H9 (cell line): ENCODE results near the gene AP3S1. TPM values are rescaled to one million over a fixed set of nuclear protein-coding genes. Genes with fewer than 3 reads are reported as not detected.
"Not testable (repeated sequence)": the region's sequence is repeated elsewhere in the genome, so short reads cannot be mapped to it uniquely, and the experiment has no call there.

Experiments used
- DNase-seq: peaks from one replicate; pipeline ENCODE4 v3.0.0-alpha.2; 2017
- H2AFZ ChIP-seq: one replicate; pipeline ENCODE4 v1.6.1; 2013; ENCODE audit warnings: mild to moderate bottlenecking, low read length, control low read depth, moderate library complexity
- H2AK5ac ChIP-seq: 2 replicates; pipeline ENCODE4 v1.6.1; 2013; ENCODE audit warnings: low read length, control low read depth, mixed read lengths; ENCODE audit not compliant: insufficient read length
- H2BK120ac ChIP-seq: one replicate; pipeline ENCODE4 v1.6.1; 2013; ENCODE audit warnings: low read depth, mild to moderate bottlenecking, low read length, control low read depth, inconsistent platforms; ENCODE audit not compliant: poor library complexity, severe bottlenecking
- H2BK12ac ChIP-seq: 2 replicates; pipeline ENCODE4 v1.6.1; 2013; ENCODE audit warnings: low read length, control low read depth, mixed read lengths, low read depth; ENCODE audit not compliant: insufficient read length
- H2BK15ac ChIP-seq: 2 replicates; pipeline ENCODE4 v1.6.1; 2013; ENCODE audit warnings: low read depth, low read length, control low read depth
- H2BK20ac ChIP-seq: one replicate; pipeline ENCODE4 v1.6.1; 2013; ENCODE audit warnings: low read depth, mild to moderate bottlenecking, low read length, control low read depth, inconsistent platforms; ENCODE audit not compliant: poor library complexity, severe bottlenecking
- H2BK5ac ChIP-seq: 2 replicates; pipeline ENCODE4 v1.6.1; 2013; ENCODE audit warnings: low read length, control low read depth, mixed read lengths; ENCODE audit not compliant: insufficient read length
- H3K14ac ChIP-seq: 2 replicates; pipeline ENCODE4 v1.6.1; 2013; ENCODE audit warnings: low read length, control low read depth; ENCODE audit not compliant: insufficient read depth
- H3K18ac ChIP-seq: 2 replicates; pipeline ENCODE4 v1.6.1; 2013; ENCODE audit warnings: low read depth, mild to moderate bottlenecking, mixed read lengths, low read length, control low read depth; ENCODE audit not compliant: insufficient read length
- H3K23ac ChIP-seq: 2 replicates; pipeline ENCODE4 v1.6.1; 2013; ENCODE audit warnings: low read length, control low read depth, mixed read lengths, low read depth; ENCODE audit not compliant: insufficient read length
- H3K23me2 ChIP-seq: 2 replicates; pipeline ENCODE4 v1.6.1; 2013; ENCODE audit warnings: low read depth, mild to moderate bottlenecking, mixed read lengths, low read length, control low read depth; ENCODE audit not compliant: insufficient read length, poor library complexity, severe bottlenecking
- H3K27ac ChIP-seq: 2 replicates; pipeline ENCODE4 v1.5.1; 2013; ENCODE audit warnings: low read length, control low read depth, mixed read lengths, low read depth; ENCODE audit not compliant: insufficient read length
- H3K27me3 ChIP-seq: 2 replicates; pipeline ENCODE4 v1.6.1; 2013; ENCODE audit warnings: low read length, control low read depth, inconsistent platforms; ENCODE audit not compliant: insufficient read depth
- H3K4ac ChIP-seq: 2 replicates; pipeline ENCODE4 v1.6.1; 2013; ENCODE audit warnings: low read depth, mild to moderate bottlenecking, control low read depth, inconsistent platforms, low read length, moderate library complexity
- H3K4me1 ChIP-seq: 2 replicates; pipeline ENCODE4 v1.6.1; 2013; ENCODE audit warnings: low read length, control low read depth, inconsistent platforms; ENCODE audit not compliant: insufficient read depth
- H3K4me2 ChIP-seq: 2 replicates; pipeline ENCODE4 v1.6.1; 2013; ENCODE audit warnings: low read length, control low read depth, mixed read lengths; ENCODE audit not compliant: insufficient read length, insufficient read depth
- H3K56ac ChIP-seq: 2 replicates; pipeline ENCODE4 v1.6.1; 2013; ENCODE audit warnings: low read depth, mild to moderate bottlenecking, mixed read lengths, low read length, control low read depth; ENCODE audit not compliant: insufficient read length
- H3K79me1 ChIP-seq: 2 replicates; pipeline ENCODE4 v1.6.1; 2013; ENCODE audit warnings: low read depth, mild to moderate bottlenecking, moderate library complexity, low read length, control low read depth, inconsistent platforms; ENCODE audit not compliant: insufficient read depth, poor library complexity, severe bottlenecking
- H3K79me2 ChIP-seq: 2 replicates; pipeline ENCODE4 v1.6.1; 2013; ENCODE audit warnings: low read length, control low read depth, inconsistent platforms; ENCODE audit not compliant: insufficient read depth
- H3K9ac ChIP-seq: 2 replicates; pipeline ENCODE4 v1.6.1; 2013; ENCODE audit warnings: low read length, control low read depth, mixed read lengths; ENCODE audit not compliant: insufficient read length; ENCODE audit errors: extremely low read depth
- H3K9me3 ChIP-seq: one replicate; pipeline ENCODE4 v1.6.1; 2013; ENCODE audit warnings: low read depth, low read length, inconsistent platforms; ENCODE audit not compliant: control insufficient read depth
- H3T11ph ChIP-seq: one replicate; pipeline ENCODE4 v1.6.1; 2013; ENCODE audit warnings: mild to moderate bottlenecking, low read length, control low read depth, inconsistent platforms
- H4K20me1 ChIP-seq: one replicate; pipeline ENCODE4 v1.6.1; 2013; ENCODE audit not compliant: control insufficient read depth, insufficient read length, insufficient read depth
- H4K5ac ChIP-seq: 2 replicates; pipeline ENCODE4 v1.6.1; 2013; ENCODE audit warnings: low read depth, mild to moderate bottlenecking, mixed read lengths, low read length, control low read depth; ENCODE audit not compliant: insufficient read length
- H4K8ac ChIP-seq: replicated peaks from 2 replicates; pipeline ENCODE4 v1.6.1; 2013; ENCODE audit warnings: low read length, control low read depth, mixed read lengths, low read depth; ENCODE audit not compliant: insufficient read length
- H4K91ac ChIP-seq: 2 replicates; pipeline ENCODE4 v1.6.1; 2013; ENCODE audit warnings: low read depth, mild to moderate bottlenecking, moderate library complexity, mixed read lengths, low read length, control low read depth; ENCODE audit not compliant: insufficient read length
- H3K27ac Mint-ChIP-seq, 3 experiments: 2 replicates in 2 of 3; 3 replicates in 1 of 3; pipeline ENCODE4 v1.8.0; 2020 to 2021; ENCODE audit warnings: mixed read lengths in 3 of 3, mild to moderate bottlenecking in 1 of 3, moderate library complexity in 1 of 3
- H3K27me3 Mint-ChIP-seq: 2 replicates; pipeline ENCODE4 v1.8.0; 2021; ENCODE audit warnings: low read depth, mild to moderate bottlenecking, moderate library complexity, mixed read lengths
- H3K36me3 Mint-ChIP-seq, 3 experiments: 2 replicates in 2 of 3; 3 replicates in 1 of 3; pipeline ENCODE4 v1.8.0; 2020 to 2021; ENCODE audit warnings: low read depth in 3 of 3, mixed read lengths in 3 of 3; ENCODE audit not compliant: insufficient read depth in 1 of 3
- H3K4me1 Mint-ChIP-seq, 2 experiments: 2 replicates each; pipeline ENCODE4 v1.8.0; 2020; ENCODE audit warnings: mixed read lengths in 2 of 2
- H3K4me3 Mint-ChIP-seq, 2 experiments: 2 replicates in 1 of 2; 3 replicates in 1 of 2; pipeline ENCODE4 v1.8.0; 2020 to 2021; ENCODE audit warnings: mild to moderate bottlenecking in 2 of 2, mixed read lengths in 2 of 2, moderate library complexity in 1 of 2
- H3K9me3 Mint-ChIP-seq, 2 experiments: 2 replicates in 1 of 2; 3 replicates in 1 of 2; pipeline ENCODE4 v1.8.0; 2020; ENCODE audit warnings: mild to moderate bottlenecking in 2 of 2, mixed read lengths in 2 of 2, moderate library complexity in 1 of 2
- CTCF ChIP-seq: fragments of 200-600 bp; sonication (generic); conservative IDR thresholded peaks from 3 replicates; pipeline ENCODE4 v1.8.0; 2021; ENCODE audit warnings: antibody characterized with exemption, mild to moderate bottlenecking
- whole genome bisulfite sequencing: extraction: QIAGEN DNeasy Blood & Tissue Kit; methylation state at CpG from one replicate; pipeline ENCODE4 v1.1.7; 2013; ENCODE audit warnings: missing lambda C conversion rate, low lambda C conversion rate, mixed read lengths; ENCODE audit not compliant: insufficient read length; ENCODE audit errors: extremely low coverage; 5-methylcytosine and 5-hydroxymethylcytosine counted together
- total RNA-seq: library from RNA; stranded (reverse); gene quantifications from 2 replicates; pipeline ENCODE4 v1.2.1, GENCODE V29; 2021

The AP3S1 gene
- total RNA-seq, 1 experiment from 2014 or later = 78.4 TPM

GRCh38 chr5:115820846-115821245 is 20.9 kb upstream of the AP3S1 start:
- Histone ChIP-seq H3K9me3 (no peaks in the 10 kb centered on the region), H2AK5ac (no peak overlapping the region), H3K23ac (no peak overlapping the region), H3K14ac (no peak overlapping the region), H2AFZ (no peak overlapping the region), H3K79me2 (no peaks in the 10 kb centered on the region), H3K9ac (no peak overlapping the region), H3K23me2 (peaks cover under 1% of the 10 kb centered on the region), H2BK20ac (no peak overlapping the region), H3K27ac (no peak overlapping the region), H3K4me2 (no peak overlapping the region), H4K20me1 (no peaks in the 10 kb centered on the region), H2BK120ac (no peak overlapping the region), H2BK15ac (no peak overlapping the region), H3K56ac (no peak overlapping the region), H2BK5ac (no peak overlapping the region), H3K27me3 (no peaks in the 10 kb centered on the region), H3K4me1 (no peaks in the 10 kb centered on the region), H4K8ac (no peak overlapping the region), H3K79me1 (no peaks in the 10 kb centered on the region), H4K5ac (no peak overlapping the region), H4K91ac (no peak overlapping the region), H2BK12ac (no peak overlapping the region), H3K4ac (no peak overlapping the region), H3T11ph (no peak overlapping the region), H3K18ac (no peak overlapping the region)
- peaks cover 5% of the 10 kb centered on the region in 2 experiments; a peak in 4 of 5 replicates for H3K9me3 Mint-ChIP-seq
- no peak for DNase-seq
- H3K4me1 Mint-ChIP-seq = no peaks in the 10 kb centered on the region; a peak in 1 of 4 replicates
- no CpG with 5 or more reads among the region's 1 CpG for WGBS
- peaks cover 8% of the 10 kb centered on the region for H3K27me3 Mint-ChIP-seq
- H3K4me3 Mint-ChIP-seq = no peak overlapping the region
- no peak overlapping the region for H3K27ac Mint-ChIP-seq
- no peak for TF ChIP-seq CTCF
- H3K36me3 Mint-ChIP-seq = peaks cover 0 to 5% (median 0%) of the 10 kb centered on the region in 3 experiments; a peak in 1 of 7 replicates

- not testable (repeated sequence) for H2BK120ac ChIP-seq, H2BK20ac ChIP-seq, H4K20me1 ChIP-seq, H2BK12ac ChIP-seq, H3K27me3 Mint-ChIP-seq, H2AFZ ChIP-seq, H4K91ac ChIP-seq, H3K23ac ChIP-seq, H3K27ac ChIP-seq, H2BK5ac ChIP-seq, H3K4ac ChIP-seq, H3K9ac ChIP-seq, H3K27ac Mint-ChIP-seq, H3K56ac ChIP-seq, H3K4me1 Mint-ChIP-seq, H3K27me3 ChIP-seq, H3T11ph ChIP-seq, H3K9me3 ChIP-seq, DNase-seq, H2AK5ac ChIP-seq, H3K4me2 ChIP-seq, H3K4me1 ChIP-seq, H3K23me2 ChIP-seq, H4K8ac ChIP-seq, H3K79me1 ChIP-seq, H3K4me3 Mint-ChIP-seq, H4K5ac ChIP-seq, H2BK15ac ChIP-seq, H3K79me2 ChIP-seq, H3K14ac ChIP-seq, H3K18ac ChIP-seq
- no CpG with 5 or more reads among the region's 1 CpG for WGBS
- Mint-ChIP-seq H3K36me3 (peaks cover 7 to 29% (median 18%) of the 10 kb centered on the region in 3 experiments), H3K9me3 (peaks cover 7 to 11% of the 10 kb centered on the region in 2 experiments; a peak in 4 of 5 replicates)
Observed at GRCh38 chr5:115824983-115825382, 16.8 kb upstream of the AP3S1 start.
